HL-60 (cell line): ENCODE measurements around the gene TRMT44.

Experiments used
- DNase-seq, 2 experiments: peaks; one replicate each; pipeline ENCODE4 v3.0.0-alpha.2; 2010 to 2020; ENCODE audit warnings: low read depth in 1 of 2, low spot score in 1 of 2
- H3K27ac ChIP-seq: fragments of 250-450 bp; sonication (Bioruptor Pico); replicated peaks from 2 replicates; pipeline ENCODE4 v1.5.1; 2020; ENCODE audit warnings: mild to moderate bottlenecking, moderate library complexity
- H3K27me3 ChIP-seq: fragments of 250-450 bp; sonication (Bioruptor Pico); 2 replicates; pipeline ENCODE4 v1.5.1; 2021; ENCODE audit warnings: mild to moderate bottlenecking, moderate library complexity; ENCODE audit not compliant: insufficient read depth, poor library complexity, severe bottlenecking
- H3K4me3 ChIP-seq: replicated peaks from 2 replicates; pipeline ENCODE4 v1.5.1; 2011; ENCODE audit warnings: mild to moderate bottlenecking, control low read depth, low read length; ENCODE audit not compliant: insufficient read depth
- CTCF ChIP-seq: IDR thresholded peaks from one replicate; pipeline ENCODE4 v1.5.1; 2011; ENCODE audit warnings: low read length, control low read depth, inconsistent platforms; ENCODE audit not compliant: insufficient read depth
- GABPA ChIP-seq: IDR thresholded peaks from 2 replicates; pipeline ENCODE4 v1.6.1; 2012; ENCODE audit warnings: low read depth
- POLR2AphosphoS5 ChIP-seq: IDR thresholded peaks from 2 replicates; pipeline ENCODE4 v1.6.1; 2012; ENCODE audit warnings: low read depth
- REST ChIP-seq: IDR thresholded peaks from 2 replicates; pipeline ENCODE4 v1.6.1; 2012; ENCODE audit warnings: low read depth; ENCODE audit not compliant: insufficient replicate concordance
- SPI1 ChIP-seq: IDR thresholded peaks from 2 replicates; pipeline ENCODE4 v1.6.1; 2012; ENCODE audit warnings: low read depth, mild to moderate bottlenecking, borderline replicate concordance

TRMT44 gene

GRCh38 chr4:8492174-8492573, 51.6 kb downstream of the TRMT44 start:
- H3K27me3 ChIP-seq, result no peaks in the 10 kb centered on the region
- H3K27ac ChIP-seq, result no peak overlapping the region
- no peak for TF ChIP-seq SPI1
- TF ChIP-seq REST, result no peak
- TF ChIP-seq CTCF, result no peak
- TF ChIP-seq GABPA, result no peak
- TF ChIP-seq POLR2AphosphoS5, result no peak
- H3K4me3 ChIP-seq, result no peak overlapping the region
- no peak for DNase-seq

- H3K4me3 ChIP-seq, result no peak overlapping the region
- DNase-seq, result no peak
- H3K27me3 ChIP-seq, result no peaks in the 10 kb centered on the region
- H3K27ac ChIP-seq, result no peak overlapping the region
- TF ChIP-seq POLR2AphosphoS5 (no peak), REST (no peak), GABPA (no peak), CTCF (no peak), SPI1 (no peak)
These were observed 52.9 kb downstream of the TRMT44 start for GRCh38 chr4:8493484-8493883.

GRCh38 chr4:8494218-8494617, 53.6 kb downstream of the TRMT44 start:
- no peak overlapping the region for H3K4me3 ChIP-seq
- no peak for TF ChIP-seq CTCF
- TF ChIP-seq SPI1, result no peak
- TF ChIP-seq REST, result no peak
- TF ChIP-seq GABPA, result no peak
- no peak for DNase-seq
- H3K27ac ChIP-seq, result no peak overlapping the region
- H3K27me3 ChIP-seq, result no peaks in the 10 kb centered on the region
